Stimulated activated naive CD4-positive, alpha-beta T cell treated with Interleukin-2 at 50 U/mL for 16 hours (primary cell): ENCODE data around the gene ARHGDIA.

Experiments
- DNase-seq: peaks from one replicate; lab custom pipeline; 2025; lab: John Stamatoyannopoulos, UW

ARHGDIA gene

GRCh38 chr17:81822996-81823819 is 47.9 kb downstream of the ARHGDIA start:
- no peak for DNase-seq

GRCh38 chr17:81822312-81822637 is 48.9 kb downstream of the ARHGDIA start:
- no peak for DNase-seq

- no peak for DNase-seq
These were observed 49.4 kb downstream of the ARHGDIA start for GRCh38 chr17:81821603-81822311.

GRCh38 chr17:81821147-81821546 is 50.0 kb downstream of the ARHGDIA start:
- DNase-seq = no peak

GRCh38 chr17:81819708-81820107 is 51.4 kb downstream of the ARHGDIA start:
- no peak for DNase-seq

- no peak for DNase-seq
These were observed 53.4 kb downstream of the ARHGDIA start for GRCh38 chr17:81817758-81818147.
